Smooth muscle cell of bladder (primary cell): Measurements from ENCODE around the gene MYL6B. TPM values are rescaled to one million over a fixed set of nuclear protein-coding genes. Genes with fewer than 3 reads are reported as not detected.

Experiments
- total RNA-seq: library from RNA; depleted of rRNA; stranded (reverse); fragments of >200 nt; gene quantifications from 2 replicates; pipeline ENCODE4 v1.2.3, GENCODE V29; 2014

MYL6B gene
- 94.5 and 122 TPM in 2 replicates for total RNA-seq

GRCh38 chr12:56152132-56152755, at the start of gene MYL6B:
TSS of gene MYL6B (plus strand) at chr12:56152587. CDS start at chr12:56153919, 1,332 bp downstream.

GRCh38 chr12:56104109-56104814, 48.1 kb upstream of the MYL6B start, which contains the start of gene PA2G4:
TSS of gene PA2G4 (plus strand) at chr12:56104559. CDS start at chr12:56104738, 179 bp downstream.

GRCh38 chr12:56116267-56117081, 35.9 kb upstream of the MYL6B start, which contains the start of gene RPL41:
TSS of gene RPL41 (plus strand) at chr12:56116633.

GRCh38 chr12:56117778-56118687, 34.4 kb upstream of the MYL6B start, which contains the start of gene ZC3H10:
TSS of gene ZC3H10 (plus strand) at chr12:56118266. CDS start at chr12:56120563, 2,297 bp downstream.

GRCh38 chr12:56127888-56128669, 24.3 kb upstream of the MYL6B start, which contains the start of gene ESYT1:
TSS of gene ESYT1 (plus strand) at chr12:56128267. CDS start at chr12:56128320, 53 bp downstream.

GRCh38 chr12:56158029-56158925, 5.9 kb downstream of the MYL6B start, which contains the start of gene MYL6:
TSS of gene MYL6 (plus strand) at chr12:56158359. CDS start at chr12:56158402, 43 bp downstream.

GRCh38 chr12:56189099-56189917, 36.9 kb downstream of the MYL6B start, which contains the start of gene SMARCC2:
TSS of gene SMARCC2 (minus strand) at chr12:56189483. CDS start at chr12:56189461, 22 bp downstream.

Other genes starting within 250 kb of the MYL6B start
- gene PYM1, start 224.7 kb upstream of the MYL6B start, total RNA-seq, result 34.8 and 39.7 TPM in 2 replicates
- 18.8 and 25.6 TPM in 2 replicates for gene DGKA, start 221.4 kb upstream of the MYL6B start, total RNA-seq
- 0.28 and 0.71 TPM in 2 replicates for gene PMEL, start 186.5 kb upstream of the MYL6B start, total RNA-seq
- 7.1 and 8.5 TPM in 2 replicates for gene CDK2, start 185.8 kb upstream of the MYL6B start, total RNA-seq
- gene RAB5B, start 178.5 kb upstream of the MYL6B start, total RNA-seq, result 34.4 and 43.4 TPM in 2 replicates
- 8.7 and 9.2 TPM in 2 replicates for gene SUOX, start 155.3 kb upstream of the MYL6B start, total RNA-seq
- 0.57 and 1.5 TPM in 2 replicates for gene IKZF4, start 131.5 kb upstream of the MYL6B start, total RNA-seq
- 52.3 and 82.2 TPM in 2 replicates for gene RPS26, start 110.7 kb upstream of the MYL6B start, total RNA-seq
- gene ERBB3, start 72.4 kb upstream of the MYL6B start, total RNA-seq, result 0.28 TPM in 2 replicates
- gene PA2G4, start 48.0 kb upstream of the MYL6B start, total RNA-seq, result 86.5 and 93.8 TPM in 2 replicates
- gene RPL41, start 36.0 kb upstream of the MYL6B start, total RNA-seq, result 4,326 and 4,609 TPM in 2 replicates
- gene ZC3H10, start 34.3 kb upstream of the MYL6B start, total RNA-seq, result 5.7 and 6.6 TPM in 2 replicates
- gene ESYT1, start 24.3 kb upstream of the MYL6B start, total RNA-seq, result 163 and 185 TPM in 2 replicates
- gene MYL6, start 5.8 kb downstream of the MYL6B start, total RNA-seq, result 2,455 and 2,914 TPM in 2 replicates
- 40.0 and 47.7 TPM in 2 replicates for gene SMARCC2, start 36.9 kb downstream of the MYL6B start, total RNA-seq
- 165 and 169 TPM in 2 replicates for gene RNF41, start 69.3 kb downstream of the MYL6B start, total RNA-seq
- 21.9 and 22.6 TPM in 2 replicates for gene NABP2, start 71.8 kb downstream of the MYL6B start, total RNA-seq
- under 0.01 TPM in 2 replicates for gene SLC39A5, start 77.5 kb downstream of the MYL6B start, total RNA-seq
- gene ANKRD52, start 105.8 kb downstream of the MYL6B start, total RNA-seq, result 9.7 and 12.2 TPM in 2 replicates
- gene COQ10A, start 114.4 kb downstream of the MYL6B start, total RNA-seq, result 6.4 and 8.0 TPM in 2 replicates
- gene CS, start 147.7 kb downstream of the MYL6B start, total RNA-seq, result 52.1 and 61.7 TPM in 2 replicates
- 85.5 and 104 TPM in 2 replicates for gene CNPY2, start 163.4 kb downstream of the MYL6B start, total RNA-seq
- 17.8 and 24.4 TPM in 2 replicates for gene PAN2, start 181.4 kb downstream of the MYL6B start, total RNA-seq
- gene IL23A, start 186.3 kb downstream of the MYL6B start, total RNA-seq, result not detected in 2 replicates
- gene STAT2, start 207.5 kb downstream of the MYL6B start, total RNA-seq, result 289 and 326 TPM in 2 replicates
- gene APOF, start 210.3 kb downstream of the MYL6B start, total RNA-seq, result not detected in 2 replicates